ENCODE results near the gene CYP19A1.
A peak's percentile ranks its signal among the peaks of the same experiment; 100 is the strongest.
"Not testable (repeated sequence)": the region's sequence is repeated elsewhere in the genome, so short reads cannot be mapped to it uniquely, and the experiment has no call there.

CYP19A1 gene

DNA sequence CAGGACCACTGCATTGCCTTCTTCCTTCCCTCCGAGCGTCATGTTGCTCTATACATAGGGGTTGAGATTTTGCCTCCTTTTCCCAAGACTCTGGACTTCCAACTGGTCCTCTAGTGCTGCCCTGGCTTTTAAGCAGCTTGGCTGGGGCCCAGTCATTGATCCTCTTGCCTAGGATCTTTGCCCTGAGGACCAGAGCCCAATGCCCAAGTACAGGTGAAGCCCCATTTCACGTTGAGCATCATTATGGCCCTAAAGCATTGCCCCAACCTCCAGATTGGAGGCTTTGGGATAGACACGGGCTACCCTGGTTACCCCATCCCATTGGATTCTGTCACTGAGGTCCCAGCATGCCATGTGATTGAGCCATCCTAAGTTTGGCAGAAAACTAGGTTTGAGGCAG, 47.7 kb downstream of the CYP19A1 start:
- Histone ChIP-seq H3K9me3 (ENCODE audit: control insufficient read depth, low read length) (no peaks in the 10 kb centered on the region), H3K4me1 (ENCODE audit: control insufficient read depth, insufficient read depth, low read length, poor library complexity, severe bottlenecking) (peaks cover 5% of the 10 kb centered on the region), H3K4me3 (ENCODE audit: extremely low read depth, insufficient read depth, low read length, poor library complexity, severe bottlenecking) (no peak overlapping the region), H3K36me3 (ENCODE audit: control insufficient read depth, insufficient read depth, low read length) (no peaks in the 10 kb centered on the region), H3K27ac (ENCODE audit: low read depth, low read length, severe bottlenecking) (no peak overlapping the region)
- 88 to 97% methylated on average over 2 to 3 of the region's 4 CpGs for WGBS, 2 experiments (ENCODE audit: insufficient coverage in 2 of 2)

DNA sequence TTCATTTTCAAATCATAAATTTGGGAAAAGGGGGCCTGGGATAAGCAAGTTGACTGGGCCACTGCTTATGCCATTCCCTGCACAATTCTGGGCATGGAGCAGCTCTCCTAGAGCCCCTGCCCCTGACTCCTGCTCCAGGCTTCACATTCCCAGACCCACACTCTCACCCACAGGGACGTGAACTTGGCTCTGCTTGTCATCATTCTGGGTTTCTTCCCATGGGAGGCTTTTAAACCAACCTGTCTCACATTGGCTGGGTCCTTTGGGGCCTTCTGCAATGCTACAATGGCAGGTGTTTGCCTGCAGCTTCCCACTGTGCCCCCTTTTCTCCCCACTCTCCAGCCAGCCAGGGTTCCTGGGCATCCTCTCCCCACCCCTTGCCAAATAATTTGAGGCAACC, 49.1 kb downstream of the CYP19A1 start:
- H3K4me1 ChIP-seq (ENCODE audit: control insufficient read depth, insufficient read depth, low read length, poor library complexity, severe bottlenecking), result peaks cover 5% of the 10 kb centered on the region
- 88% methylated on average over 1 of the region's 1 CpG; no CpG with 5 or more reads in 1 of the 2 experiments for WGBS, 2 experiments (ENCODE audit: insufficient coverage in 2 of 2)
- H3K9me3 ChIP-seq (ENCODE audit: control insufficient read depth, low read length), result no peaks in the 10 kb centered on the region
- no peak overlapping the region for H3K27ac ChIP-seq (ENCODE audit: low read depth, low read length, severe bottlenecking)
- H3K36me3 ChIP-seq (ENCODE audit: control insufficient read depth, insufficient read depth, low read length), result no peaks in the 10 kb centered on the region
- H3K4me3 ChIP-seq (ENCODE audit: extremely low read depth, insufficient read depth, low read length, poor library complexity, severe bottlenecking), result no peak overlapping the region

DNA sequence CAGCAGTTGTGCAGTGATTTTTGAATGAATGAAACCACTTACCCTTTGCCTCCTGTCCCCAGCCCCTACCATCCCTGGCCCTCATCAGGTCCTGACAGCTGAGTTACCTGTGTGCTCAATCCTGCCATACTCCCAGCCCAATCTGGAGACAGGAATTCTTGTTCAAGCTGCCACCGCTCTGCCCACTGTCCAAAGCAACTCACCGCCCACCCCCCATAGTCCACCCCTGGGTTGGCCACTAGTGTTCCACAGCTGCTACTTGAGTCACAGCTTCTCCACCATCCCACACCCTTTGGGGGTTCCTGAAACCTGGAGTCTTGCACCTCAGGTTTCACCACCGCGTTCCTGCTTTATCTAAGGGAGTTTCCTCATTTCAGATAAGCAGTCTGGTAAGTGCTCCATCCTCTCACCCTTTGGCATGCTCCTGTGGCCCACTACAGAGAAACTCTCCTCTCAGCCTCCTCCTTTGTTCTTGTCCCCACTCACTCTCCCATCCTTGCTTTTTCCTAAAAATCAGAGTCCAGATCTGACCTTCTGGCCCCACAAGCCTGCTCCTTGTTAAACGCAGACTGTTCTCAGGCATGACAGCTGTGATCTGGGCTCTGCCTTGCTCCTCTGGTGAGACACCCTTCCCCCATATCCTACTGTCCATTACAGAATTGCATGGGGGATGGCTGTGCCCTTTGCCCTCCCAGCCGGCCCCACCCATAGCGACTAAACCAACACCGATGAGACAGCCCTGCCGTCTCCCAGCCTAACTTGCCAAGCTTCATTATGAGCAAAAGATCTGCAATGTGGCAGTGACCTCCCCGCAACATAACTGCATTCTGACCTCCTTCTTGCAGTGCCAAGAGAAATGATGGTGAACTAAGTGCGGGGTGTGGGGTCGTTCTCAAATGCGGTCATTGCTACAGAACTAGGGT, 50.0 kb downstream of the CYP19A1 start:
- Histone ChIP-seq H3K27ac (ENCODE audit: low read depth, low read length, severe bottlenecking) (peak overlapping the region; percentile 10), H3K4me3 (ENCODE audit: extremely low read depth, insufficient read depth, low read length, poor library complexity, severe bottlenecking) (no peak overlapping the region), H3K9me3 (ENCODE audit: control insufficient read depth, low read length) (no peaks in the 10 kb centered on the region), H3K36me3 (ENCODE audit: control insufficient read depth, insufficient read depth, low read length) (no peaks in the 10 kb centered on the region), H3K4me1 (ENCODE audit: control insufficient read depth, insufficient read depth, low read length, poor library complexity, severe bottlenecking) (peaks cover 5% of the 10 kb centered on the region)
- 89 to 90% methylated on average over 9 to 10 of the region's 13 CpGs for WGBS, 2 experiments (ENCODE audit: insufficient coverage in 2 of 2)

DNA sequence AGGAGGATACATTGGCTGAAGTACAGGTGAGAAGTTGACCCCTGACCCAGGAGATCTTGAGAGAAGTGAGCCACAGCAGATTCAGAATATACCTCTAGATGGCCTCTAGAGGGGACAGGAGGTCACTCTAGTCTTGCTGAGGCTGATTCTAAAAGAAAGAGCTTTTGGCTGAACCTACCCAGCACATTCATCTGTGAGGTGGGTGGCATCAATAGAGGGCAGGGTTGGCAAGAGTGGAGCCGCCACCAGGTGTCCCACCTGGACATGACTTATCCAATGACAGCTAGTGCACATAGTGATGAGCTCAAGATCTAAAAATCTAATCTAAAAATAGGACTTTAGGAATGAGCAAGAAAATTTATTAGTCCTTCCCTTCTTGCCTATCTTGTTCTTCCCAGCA, 51.6 kb downstream of the CYP19A1 start:
- H3K27ac ChIP-seq (ENCODE audit: low read depth, low read length, severe bottlenecking), result no peak overlapping the region
- H3K9me3 ChIP-seq (ENCODE audit: control insufficient read depth, low read length), result no peaks in the 10 kb centered on the region
- H3K4me1 ChIP-seq (ENCODE audit: control insufficient read depth, insufficient read depth, low read length, poor library complexity, severe bottlenecking), result peaks cover 5% of the 10 kb centered on the region
- H3K36me3 ChIP-seq (ENCODE audit: control insufficient read depth, insufficient read depth, low read length), result no peaks in the 10 kb centered on the region
- no peak overlapping the region for H3K4me3 ChIP-seq (ENCODE audit: extremely low read depth, insufficient read depth, low read length, poor library complexity, severe bottlenecking)
- 86% methylated on average over 1 of the region's 1 CpG; no CpG with 5 or more reads in 1 of the 2 experiments for WGBS, 2 experiments (ENCODE audit: insufficient coverage in 2 of 2)

DNA sequence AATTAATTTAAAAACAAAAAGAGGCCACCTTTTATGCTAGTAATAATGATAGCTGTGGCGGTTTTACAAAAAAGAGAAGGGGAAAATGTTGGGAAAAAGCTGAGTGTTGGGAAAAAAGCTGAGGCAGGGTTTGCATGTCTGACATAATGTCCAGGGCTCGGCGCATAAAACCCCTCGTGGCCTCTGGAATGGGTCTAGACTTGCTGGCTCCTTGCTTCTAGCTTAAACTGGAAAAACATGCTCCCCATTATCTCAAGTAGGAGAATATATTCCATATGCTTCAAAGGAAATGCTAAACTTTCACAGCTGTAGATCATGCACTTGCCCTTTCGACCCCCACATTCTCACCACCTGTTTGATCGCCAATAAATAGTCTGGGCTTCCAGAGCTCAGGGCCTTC, 53.0 kb downstream of the CYP19A1 start:
- H3K36me3 ChIP-seq (ENCODE audit: control insufficient read depth, insufficient read depth, low read length), result no peaks in the 10 kb centered on the region
- no peaks in the 10 kb centered on the region for H3K9me3 ChIP-seq (ENCODE audit: control insufficient read depth, low read length)
- no peak overlapping the region for H3K4me3 ChIP-seq (ENCODE audit: extremely low read depth, insufficient read depth, low read length, poor library complexity, severe bottlenecking)
- WGBS, 2 experiments (ENCODE audit: insufficient coverage in 2 of 2), result 86 to 88% methylated on average over 6 of the region's 6 CpGs
- peaks cover 5% of the 10 kb centered on the region for H3K4me1 ChIP-seq (ENCODE audit: control insufficient read depth, insufficient read depth, low read length, poor library complexity, severe bottlenecking)
- H3K27ac ChIP-seq (ENCODE audit: low read depth, low read length, severe bottlenecking), result no peak overlapping the region

DNA sequence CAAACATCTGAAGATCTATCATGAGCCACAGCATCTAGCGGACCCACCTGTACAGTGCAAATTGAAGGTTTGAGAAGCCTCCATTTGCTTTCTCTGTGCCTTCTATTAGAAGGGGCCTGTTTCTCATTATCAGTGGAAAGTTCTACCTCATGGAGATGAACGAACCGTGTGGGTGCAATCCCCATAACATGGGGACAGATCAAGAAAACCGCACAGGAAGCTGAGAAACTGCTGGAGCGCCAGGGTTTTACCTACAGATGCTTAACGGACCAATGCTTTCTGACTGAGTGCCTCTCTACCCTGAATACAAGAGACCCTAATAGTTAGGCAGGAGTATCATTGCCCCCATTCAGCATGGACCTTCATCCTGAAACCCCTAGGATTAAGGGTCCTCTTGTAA, 53.5 kb downstream of the CYP19A1 start:
- no peak overlapping the region for H3K27ac ChIP-seq (ENCODE audit: low read depth, low read length, severe bottlenecking)
- no peaks in the 10 kb centered on the region for H3K36me3 ChIP-seq (ENCODE audit: control insufficient read depth, insufficient read depth, low read length)
- WGBS, 2 experiments (ENCODE audit: insufficient coverage in 2 of 2), result 90 to 94% methylated on average over 5 of the region's 6 CpGs
- H3K4me3 ChIP-seq (ENCODE audit: extremely low read depth, insufficient read depth, low read length, poor library complexity, severe bottlenecking), result no peak overlapping the region
- H3K9me3 ChIP-seq (ENCODE audit: control insufficient read depth, low read length), result no peaks in the 10 kb centered on the region
- H3K4me1 ChIP-seq (ENCODE audit: control insufficient read depth, insufficient read depth, low read length, poor library complexity, severe bottlenecking), result peaks cover 5% of the 10 kb centered on the region

DNA sequence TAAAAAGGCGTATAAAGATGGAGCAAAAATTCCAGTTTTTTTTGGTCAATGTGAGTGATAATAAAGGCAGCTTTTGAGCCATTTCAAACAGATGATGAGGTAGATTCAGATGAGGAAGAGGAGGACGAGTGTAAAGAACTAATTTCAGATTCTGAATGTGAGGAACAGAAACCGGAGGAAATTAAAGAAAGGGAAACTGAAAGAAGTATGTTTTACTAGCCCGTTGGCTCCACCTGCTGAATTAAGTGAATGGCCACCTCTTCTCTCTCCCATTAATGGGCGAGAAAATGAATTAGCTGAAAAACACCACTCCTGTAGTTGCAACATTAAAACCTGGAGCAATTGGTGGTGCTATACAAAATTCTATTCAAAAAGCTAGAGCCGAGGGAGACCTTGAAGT, 55.4 kb downstream of the CYP19A1 start:
- no peaks in the 10 kb centered on the region for H3K36me3 ChIP-seq (ENCODE audit: control insufficient read depth, insufficient read depth, low read length)
- no peak overlapping the region for H3K27ac ChIP-seq (ENCODE audit: low read depth, low read length, severe bottlenecking)
- H3K4me1 ChIP-seq (ENCODE audit: control insufficient read depth, insufficient read depth, low read length, poor library complexity, severe bottlenecking), result no peaks in the 10 kb centered on the region
- H3K4me3 ChIP-seq (ENCODE audit: extremely low read depth, insufficient read depth, low read length, poor library complexity, severe bottlenecking), result no peak overlapping the region
- H3K9me3 ChIP-seq (ENCODE audit: control insufficient read depth, low read length), result no peaks in the 10 kb centered on the region
- WGBS, 2 experiments (ENCODE audit: insufficient coverage in 2 of 2), result 76 to 88% methylated on average over 2 to 5 of the region's 6 CpGs

DNA sequence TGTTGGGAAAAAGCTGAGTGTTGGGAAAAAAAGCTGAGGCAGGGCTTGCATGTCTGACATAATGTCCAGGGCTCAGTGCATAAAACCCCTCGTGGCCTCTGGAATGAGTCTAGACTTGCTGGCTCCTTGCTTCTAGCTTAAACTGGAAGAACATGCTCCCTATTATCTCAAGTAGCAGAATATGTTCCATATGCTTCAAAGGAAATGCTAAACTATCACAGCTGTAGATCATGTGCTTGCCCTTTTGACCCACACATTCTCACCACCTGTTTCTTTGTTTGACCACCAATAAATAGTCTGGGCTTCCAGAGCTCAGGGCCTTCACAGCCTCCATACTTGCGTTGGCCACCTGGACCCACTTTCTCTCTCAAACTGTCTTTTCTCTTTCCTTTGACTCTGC, 56.2 kb downstream of the CYP19A1 start:
- H3K4me3 ChIP-seq (ENCODE audit: extremely low read depth, insufficient read depth, low read length, poor library complexity, severe bottlenecking); H3K36me3 ChIP-seq (ENCODE audit: control insufficient read depth, insufficient read depth, low read length); H3K4me1 ChIP-seq (ENCODE audit: control insufficient read depth, insufficient read depth, low read length, poor library complexity, severe bottlenecking); H3K27ac ChIP-seq (ENCODE audit: low read depth, low read length, severe bottlenecking); H3K9me3 ChIP-seq (ENCODE audit: control insufficient read depth, low read length): not testable (repeated sequence)
- 94 to 100% methylated on average over 2 of the region's 2 CpGs for WGBS, 2 experiments (ENCODE audit: insufficient coverage in 2 of 2)

DNA sequence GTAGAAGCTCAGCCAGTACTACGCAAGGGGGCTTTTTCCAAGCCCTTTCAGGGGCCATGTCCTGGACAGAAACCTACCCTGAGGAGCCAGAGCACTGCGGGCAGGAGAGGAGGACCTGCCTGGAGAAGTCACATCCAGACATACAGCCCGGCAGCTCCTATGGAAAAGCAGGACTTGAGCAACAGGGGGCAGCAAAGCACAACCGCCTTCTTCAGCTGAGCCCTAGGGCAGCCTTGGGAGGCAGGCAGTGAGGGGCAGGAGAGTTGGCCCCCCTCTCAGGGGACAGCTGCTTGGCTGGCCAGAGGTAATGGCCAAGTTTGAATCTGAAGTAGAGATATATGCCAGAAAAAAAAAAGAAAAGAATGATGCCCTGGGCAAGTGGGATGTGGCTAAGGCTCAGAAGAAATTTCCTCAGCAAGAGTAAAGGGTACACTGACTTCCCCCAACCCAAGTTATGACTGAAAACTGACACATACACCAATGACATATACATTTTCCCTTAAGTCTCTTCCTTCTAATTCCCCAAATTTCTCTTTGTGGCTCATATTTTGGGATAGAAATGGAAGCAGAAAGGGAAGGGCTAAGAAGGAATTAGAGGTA, 56.9 kb downstream of the CYP19A1 start:
- 44 to 47% methylated on average over 3 to 4 of the region's 4 CpGs for WGBS, 2 experiments (ENCODE audit: insufficient coverage in 2 of 2)
- Histone ChIP-seq H3K9me3 (ENCODE audit: control insufficient read depth, low read length) (no peaks in the 10 kb centered on the region), H3K27ac (ENCODE audit: low read depth, low read length, severe bottlenecking) (no peak overlapping the region), H3K36me3 (ENCODE audit: control insufficient read depth, insufficient read depth, low read length) (no peaks in the 10 kb centered on the region), H3K4me1 (ENCODE audit: control insufficient read depth, insufficient read depth, low read length, poor library complexity, severe bottlenecking) (no peaks in the 10 kb centered on the region), H3K4me3 (ENCODE audit: extremely low read depth, insufficient read depth, low read length, poor library complexity, severe bottlenecking) (no peak overlapping the region)

DNA sequence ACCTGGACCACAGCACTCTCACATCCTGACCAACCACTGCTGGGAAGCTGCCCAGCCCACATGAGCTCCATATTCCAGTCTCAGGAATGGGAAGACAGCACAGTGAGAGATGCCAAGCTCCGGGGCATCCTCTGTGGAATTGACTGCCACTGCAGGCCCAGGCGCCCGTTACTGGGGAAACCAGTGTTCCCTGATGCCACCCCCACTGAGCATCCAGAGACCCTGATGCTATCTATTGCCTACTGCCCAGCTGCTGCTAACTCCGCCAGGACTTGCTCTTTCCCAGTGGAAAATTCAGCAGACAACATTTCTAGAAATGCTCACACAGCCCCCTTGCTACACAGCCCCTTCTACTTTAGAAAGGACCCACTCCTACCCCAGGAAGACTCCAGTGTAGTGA, 57.6 kb downstream of the CYP19A1 start:
- H3K36me3 ChIP-seq (ENCODE audit: control insufficient read depth, insufficient read depth, low read length), result no peaks in the 10 kb centered on the region
- no peaks in the 10 kb centered on the region for H3K4me1 ChIP-seq (ENCODE audit: control insufficient read depth, insufficient read depth, low read length, poor library complexity, severe bottlenecking)
- H3K9me3 ChIP-seq (ENCODE audit: control insufficient read depth, low read length), result no peaks in the 10 kb centered on the region
- 89 to 94% methylated on average over 3 to 4 of the region's 4 CpGs for whole genome bisulfite sequencing, 2 experiments (ENCODE audit: insufficient coverage in 2 of 2)
- no peak overlapping the region for H3K27ac ChIP-seq (ENCODE audit: low read depth, low read length, severe bottlenecking)
- no peak overlapping the region for H3K4me3 ChIP-seq (ENCODE audit: extremely low read depth, insufficient read depth, low read length, poor library complexity, severe bottlenecking)

DNA sequence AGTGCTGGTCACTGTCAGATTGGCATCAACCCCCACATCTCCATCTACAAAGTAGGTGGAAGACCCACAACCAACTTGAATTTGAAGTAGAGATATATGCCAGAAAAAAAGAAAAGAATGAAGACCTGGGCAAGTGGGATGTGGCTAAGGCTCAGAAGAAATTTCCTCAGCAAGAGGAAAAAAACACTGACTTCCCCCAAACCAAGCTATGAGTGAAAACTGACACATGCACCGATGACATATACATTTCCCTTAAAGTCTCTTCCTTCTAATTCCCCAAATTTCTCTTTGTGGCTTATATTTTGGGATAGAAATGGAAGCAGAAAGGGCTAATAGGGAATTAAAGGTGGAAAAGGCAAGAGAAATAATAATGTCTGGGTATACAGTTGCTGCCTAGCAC, 59.0 kb downstream of the CYP19A1 start:
- Histone ChIP-seq H3K27ac (ENCODE audit: low read depth, low read length, severe bottlenecking) (no peak overlapping the region), H3K36me3 (ENCODE audit: control insufficient read depth, insufficient read depth, low read length) (no peaks in the 10 kb centered on the region), H3K9me3 (ENCODE audit: control insufficient read depth, low read length) (no peaks in the 10 kb centered on the region), H3K4me1 (ENCODE audit: control insufficient read depth, insufficient read depth, low read length, poor library complexity, severe bottlenecking) (no peaks in the 10 kb centered on the region), H3K4me3 (ENCODE audit: extremely low read depth, insufficient read depth, low read length, poor library complexity, severe bottlenecking) (no peak overlapping the region)
- WGBS, 2 experiments (ENCODE audit: insufficient coverage in 2 of 2), result no CpG with 5 or more reads among the region's 1 CpG
